HCT116 (cell line): ENCODE data around the gene SEMA6A. TPM values are rescaled to one million over a fixed set of nuclear protein-coding genes. Genes with fewer than 3 reads are reported as not detected.

ENCODE experiments used
- ATAC-seq: fragments of 200-7000 bp; cut with Tn5 transposase; 2 replicates; pipeline ENCODE4 v1.9.1; 2020; ENCODE audit warnings: mild to moderate bottlenecking, moderate library complexity
- BruUV-seq: library from RNA; stranded (reverse); fragments of 400-500 nt; replicated peaks from 2 replicates; lab custom pipeline; 2021; lab: Mats Ljungman, UMichigan
- CTCF ChIA-PET: fragments of 300-600 bp; sonication (Branson Sonifier 250); formaldehyde crosslinking; loops from one replicate; lab custom pipeline; 2021; ENCODE audit warnings: antibody characterized with exemption; lab: Charles Lee
- POLR2A ChIA-PET: fragments of 300-600, 350-600 bp; sonication (Branson Sonifier 250); formaldehyde crosslinking; loops from one replicate; lab custom pipeline; 2021; ENCODE audit warnings: antibody characterized with exemption; lab: Charles Lee
- RAD21 ChIA-PET, 2 experiments: fragments of 300-600 bp; sonication (Branson Sonifier 250); formaldehyde crosslinking; loops; one replicate each; lab custom pipeline; 2023; ENCODE audit warnings: low total read pairs in 2 of 2; ENCODE audit not compliant: uncharacterized antibody in 2 of 2, unreplicated experiment in 2 of 2, low non-redundant PET in 1 of 2; lab: Charles Lee
- DNase-seq: peaks from one replicate; pipeline ENCODE4 v3.0.0-alpha.2; 2010; ENCODE audit warnings: low read depth, low spot score
- H2AFZ ChIP-seq: fragments of 200-600 bp; shearing (Covaris generic), sonication (generic); 2 replicates; pipeline ENCODE4 v1.6.1; 2017; ENCODE audit warnings: low read depth, mixed run types, mixed read lengths, antibody characterized with exemption, low read length; ENCODE audit not compliant: poor library complexity, severe bottlenecking
- H3K27ac ChIP-seq: 2 replicates; pipeline ENCODE4 v1.5.1; 2012; ENCODE audit warnings: low read depth, low read length
- H3K27me3 ChIP-seq: fragments of 200-600 bp; sonication (generic); 2 replicates; pipeline ENCODE4 v1.6.1; 2016; ENCODE audit warnings: mixed run types, low read length, mixed read lengths; ENCODE audit not compliant: insufficient read depth
- H3K36me3 ChIP-seq, 2 experiments: fragments of 200-500 bp in 1 of 2; fragments of 200-600 bp in 1 of 2; sonication (Bioruptor generic) in 1 of 2; sonication (generic) in 1 of 2; 2 replicates each; pipeline versions ENCODE4 v1.5.1 to v1.6.1; 2014 to 2016; ENCODE audit warnings: low read length in 2 of 2, inconsistent platforms in 1 of 2, mixed read lengths in 1 of 2, mixed run types in 1 of 2; ENCODE audit not compliant: insufficient read depth in 2 of 2, control insufficient read depth in 1 of 2
- H3K4me1 ChIP-seq, 2 experiments: fragments of 200-600 bp in 1 of 2; sonication (generic) in 1 of 2; 2 replicates each; pipeline versions ENCODE4 v1.5.1 to v1.6.1; 2012 to 2017; ENCODE audit warnings: low read length in 2 of 2, inconsistent platforms in 1 of 2, mild to moderate bottlenecking in 1 of 2, mixed read lengths in 1 of 2, mixed run types in 1 of 2, moderate library complexity in 1 of 2; ENCODE audit not compliant: insufficient read depth in 2 of 2, control insufficient read depth in 1 of 2
- H3K4me2 ChIP-seq: fragments of 200-600 bp; sonication (generic); 2 replicates; pipeline ENCODE4 v1.6.1; 2017; ENCODE audit warnings: mixed run types, low read length, mixed read lengths
- H3K4me3 ChIP-seq, 2 experiments: fragments of 200-600 bp in 1 of 2; sonication (generic) in 1 of 2; replicated peaks in 1 of 2; 2 replicates each; pipeline ENCODE4 v1.5.1; 2011 to 2016; ENCODE audit warnings: low read length in 2 of 2, control low read depth in 1 of 2, low read depth in 1 of 2, mild to moderate bottlenecking in 1 of 2, mixed read lengths in 1 of 2, mixed run types in 1 of 2
- H3K79me2 ChIP-seq: fragments of 200-600 bp; sonication (generic); 2 replicates; pipeline ENCODE4 v1.6.1; 2017; ENCODE audit warnings: mild to moderate bottlenecking, mixed run types, low read length, moderate library complexity, mixed read lengths; ENCODE audit not compliant: insufficient read depth
- H3K9ac ChIP-seq: fragments of 200-600 bp; sonication (generic); 2 replicates; pipeline ENCODE4 v1.6.1; 2016; ENCODE audit warnings: low read length, mixed read lengths
- H3K9me2 ChIP-seq: fragments of 200-600 bp; sonication (generic), shearing (Covaris generic); 2 replicates; pipeline ENCODE4 v1.6.1; 2017; ENCODE audit warnings: mixed run types, mild to moderate bottlenecking, moderate library complexity; ENCODE audit not compliant: insufficient read depth
- H3K9me3 ChIP-seq, 2 experiments: fragments of 200-500 bp in 1 of 2; fragments of 200-600 bp in 1 of 2; sonication (Bioruptor generic) in 1 of 2; sonication (generic) in 1 of 2; 2 replicates each; pipeline ENCODE4 v1.6.1; 2014 to 2017; ENCODE audit warnings: low read length in 2 of 2, mixed read lengths in 2 of 2, inconsistent platforms in 1 of 2, low read depth in 1 of 2, mild to moderate bottlenecking in 1 of 2, mixed run types in 1 of 2, moderate library complexity in 1 of 2; ENCODE audit not compliant: control insufficient read depth in 1 of 2, insufficient read depth in 1 of 2
- H4K20me1 ChIP-seq: fragments of 200-600 bp; sonication (generic), shearing (Covaris generic); 2 replicates; pipeline ENCODE4 v1.6.1; 2017; ENCODE audit warnings: mixed run types, mild to moderate bottlenecking, moderate library complexity; ENCODE audit not compliant: insufficient read depth
- CBX3 ChIP-seq: IDR thresholded peaks from 2 replicates; pipeline ENCODE4 v1.6.1; 2012; ENCODE audit warnings: low read depth
- ELF1 ChIP-seq: IDR thresholded peaks from 2 replicates; pipeline ENCODE4 v1.6.1; 2012; ENCODE audit warnings: low read depth, borderline replicate concordance
- EZH2 ChIP-seq: fragments of 200-600 bp; sonication (generic); IDR thresholded peaks from 2 replicates; pipeline ENCODE4 v1.6.1; 2017; ENCODE audit warnings: antibody characterized with exemption, mixed run types
- FOSL1 ChIP-seq: IDR thresholded peaks from 2 replicates; pipeline ENCODE4 v1.6.1; 2012; ENCODE audit warnings: low read depth
- JUND ChIP-seq: IDR thresholded peaks from 2 replicates; pipeline ENCODE4 v1.6.1; 2012
- POLR2A ChIP-seq: IDR thresholded peaks from 2 replicates; pipeline ENCODE4 v1.7.0; 2011; ENCODE audit warnings: borderline replicate concordance; ENCODE audit not compliant: insufficient read depth, insufficient read length; ENCODE audit errors: extremely low read depth
- RAD21 ChIP-seq: IDR thresholded peaks from 2 replicates; pipeline ENCODE4 v1.6.1; 2012; ENCODE audit warnings: low read depth, mild to moderate bottlenecking
- SIN3A ChIP-seq: IDR thresholded peaks from 2 replicates; pipeline ENCODE4 v1.6.1; 2012; ENCODE audit warnings: low read depth
- SRF ChIP-seq: IDR thresholded peaks from 2 replicates; pipeline ENCODE4 v1.6.1; 2012; ENCODE audit warnings: low read depth
- TCF7L2 ChIP-seq: IDR thresholded peaks from 2 replicates; pipeline ENCODE4 v1.7.0; 2011; ENCODE audit warnings: borderline replicate concordance, inconsistent platforms; ENCODE audit not compliant: insufficient read depth, insufficient read length; ENCODE audit errors: extremely low read depth
- YY1 ChIP-seq: IDR thresholded peaks from 2 replicates; pipeline ENCODE4 v1.6.1; 2011; ENCODE audit warnings: low read length, low read depth, moderate library complexity, mild to moderate bottlenecking; ENCODE audit not compliant: insufficient replicate concordance; ENCODE audit errors: extremely low read depth
- ZFX ChIP-seq: fragments of 450-650 bp; IDR thresholded peaks from 2 replicates; pipeline ENCODE4 v1.6.1; 2017
- ZNF274 ChIP-seq: fragments of 200-500 bp; sonication (Bioruptor generic); IDR thresholded peaks from 2 replicates; pipeline ENCODE4 v1.6.1; 2014; ENCODE audit warnings: mild to moderate bottlenecking, low read depth, low read length, inconsistent platforms
- intact Hi-C: fragments of 100-400 bp; cut with micrococcal nuclease; formaldehyde crosslinking; loops from 2 replicates; pipeline ENCODE4 v1.10.0; 2022
- total RNA-seq: library from RNA; stranded (reverse); gene quantifications from one replicate; pipeline ENCODE4 v1.2.1, GENCODE V29; 2021; ENCODE audit not compliant: unreplicated experiment
- TF ChIP-seq, protein P1 (sequence below): IDR thresholded peaks from 2 replicates; pipeline ENCODE4 v1.6.1; 2011; ENCODE audit warnings: mild to moderate bottlenecking, low read length, moderate library complexity; ENCODE audit not compliant: insufficient replicate concordance; ENCODE audit errors: extremely low read depth
- TF ChIP-seq, protein P2 (sequence below): IDR thresholded peaks from 2 replicates; pipeline ENCODE4 v1.6.1; 2012
- TF ChIP-seq, protein P3 (sequence below), 3 experiments: fragments of 200-600 bp in 1 of 3; sonication (generic) in 1 of 3; IDR thresholded peaks in 2 of 3; conservative IDR thresholded peaks in 1 of 3; 2 replicates each; pipeline ENCODE4 v1.5.1; 2012 to 2017; ENCODE audit warnings: low read depth in 2 of 3, low read length in 2 of 3, antibody characterized with exemption in 1 of 3, borderline replicate concordance in 1 of 3, control low read depth in 1 of 3, mild to moderate bottlenecking in 1 of 3, mixed read lengths in 1 of 3, mixed run types in 1 of 3, moderate library complexity in 1 of 3; ENCODE audit not compliant: insufficient read depth in 1 of 3

Gene SEMA6A
- total RNA-seq, 1 experiment from 2014 or later = 6.7 TPM

DNA sequence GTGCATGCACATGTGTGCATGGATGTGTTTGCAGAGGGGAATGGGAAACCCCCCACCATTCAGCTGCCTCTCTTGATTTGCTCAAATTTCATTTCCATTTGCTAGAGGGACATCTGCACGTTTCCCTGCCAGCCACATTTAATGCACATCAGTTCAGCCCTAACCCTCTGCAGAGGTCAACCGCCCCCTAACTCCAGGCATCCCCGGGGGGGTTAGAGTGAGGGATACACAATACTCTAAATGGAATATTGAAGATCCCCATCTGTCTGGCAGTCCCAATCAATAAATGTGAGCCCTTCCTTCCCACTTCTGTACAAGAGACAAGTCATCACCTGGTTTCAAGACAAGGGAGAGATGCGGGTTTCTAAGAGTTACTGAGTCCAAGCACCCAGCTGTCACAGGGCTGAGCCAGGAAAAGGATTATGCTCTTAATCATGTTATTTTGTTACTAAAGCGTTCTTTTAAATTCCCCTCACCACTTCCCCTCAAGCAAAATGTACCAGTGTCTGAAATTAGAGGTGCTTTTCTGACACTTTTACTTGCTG is 134.1 kb downstream of the SEMA6A start:
- no peak overlapping the region for H3K4me2 ChIP-seq
- no peaks in the 10 kb centered on the region for H3K79me2 ChIP-seq
- no peak overlapping the region for H3K4me3 ChIP-seq
- POLR2A ChIA-PET = no interaction called here
- intact Hi-C loops = no loop called here
- no peak for TF ChIP-seq JUND
- TF ChIP-seq RAD21 = no peak
- TF ChIP-seq, protein P1, sequence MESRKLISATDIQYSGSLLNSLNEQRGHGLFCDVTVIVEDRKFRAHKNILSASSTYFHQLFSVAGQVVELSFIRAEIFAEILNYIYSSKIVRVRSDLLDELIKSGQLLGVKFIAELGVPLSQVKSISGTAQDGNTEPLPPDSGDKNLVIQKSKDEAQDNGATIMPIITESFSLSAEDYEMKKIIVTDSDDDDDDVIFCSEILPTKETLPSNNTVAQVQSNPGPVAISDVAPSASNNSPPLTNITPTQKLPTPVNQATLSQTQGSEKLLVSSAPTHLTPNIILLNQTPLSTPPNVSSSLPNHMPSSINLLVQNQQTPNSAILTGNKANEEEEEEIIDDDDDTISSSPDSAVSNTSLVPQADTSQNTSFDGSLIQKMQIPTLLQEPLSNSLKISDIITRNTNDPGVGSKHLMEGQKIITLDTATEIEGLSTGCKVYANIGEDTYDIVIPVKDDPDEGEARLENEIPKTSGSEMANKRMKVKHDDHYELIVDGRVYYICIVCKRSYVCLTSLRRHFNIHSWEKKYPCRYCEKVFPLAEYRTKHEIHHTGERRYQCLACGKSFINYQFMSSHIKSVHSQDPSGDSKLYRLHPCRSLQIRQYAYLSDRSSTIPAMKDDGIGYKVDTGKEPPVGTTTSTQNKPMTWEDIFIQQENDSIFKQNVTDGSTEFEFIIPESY = no peak
- TF ChIP-seq SRF = no peak
- TF ChIP-seq, protein P2, sequence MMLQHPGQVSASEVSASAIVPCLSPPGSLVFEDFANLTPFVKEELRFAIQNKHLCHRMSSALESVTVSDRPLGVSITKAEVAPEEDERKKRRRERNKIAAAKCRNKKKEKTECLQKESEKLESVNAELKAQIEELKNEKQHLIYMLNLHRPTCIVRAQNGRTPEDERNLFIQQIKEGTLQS = no peak
- no peak for TF ChIP-seq ELF1
- TF ChIP-seq, protein P3, sequence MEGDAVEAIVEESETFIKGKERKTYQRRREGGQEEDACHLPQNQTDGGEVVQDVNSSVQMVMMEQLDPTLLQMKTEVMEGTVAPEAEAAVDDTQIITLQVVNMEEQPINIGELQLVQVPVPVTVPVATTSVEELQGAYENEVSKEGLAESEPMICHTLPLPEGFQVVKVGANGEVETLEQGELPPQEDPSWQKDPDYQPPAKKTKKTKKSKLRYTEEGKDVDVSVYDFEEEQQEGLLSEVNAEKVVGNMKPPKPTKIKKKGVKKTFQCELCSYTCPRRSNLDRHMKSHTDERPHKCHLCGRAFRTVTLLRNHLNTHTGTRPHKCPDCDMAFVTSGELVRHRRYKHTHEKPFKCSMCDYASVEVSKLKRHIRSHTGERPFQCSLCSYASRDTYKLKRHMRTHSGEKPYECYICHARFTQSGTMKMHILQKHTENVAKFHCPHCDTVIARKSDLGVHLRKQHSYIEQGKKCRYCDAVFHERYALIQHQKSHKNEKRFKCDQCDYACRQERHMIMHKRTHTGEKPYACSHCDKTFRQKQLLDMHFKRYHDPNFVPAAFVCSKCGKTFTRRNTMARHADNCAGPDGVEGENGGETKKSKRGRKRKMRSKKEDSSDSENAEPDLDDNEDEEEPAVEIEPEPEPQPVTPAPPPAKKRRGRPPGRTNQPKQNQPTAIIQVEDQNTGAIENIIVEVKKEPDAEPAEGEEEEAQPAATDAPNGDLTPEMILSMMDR (IDR thresholded peaks at IDR 0.05 in 2 of 3, conservative IDR thresholded peaks at IDR 0.05 in 1 of 3; ENCODE audit: borderline replicate concordance in 1 of 3, insufficient read depth in 1 of 3, low read depth in 2 of 3, low read length in 2 of 3) = no peak
- no peak for TF ChIP-seq FOSL1
- no peak for TF ChIP-seq TCF7L2
- no peak for TF ChIP-seq ZNF274
- TF ChIP-seq YY1 = no peak
- TF ChIP-seq SIN3A = no peak
- no peak for TF ChIP-seq CBX3
- no peak for TF ChIP-seq POLR2A
- no peak for TF ChIP-seq ZFX
- TF ChIP-seq EZH2 = no peak
- ATAC-seq = no peak
- no peaks in the 10 kb centered on the region for H4K20me1 ChIP-seq
- CTCF ChIA-PET = no interaction called here
- no peak overlapping the region for H3K27ac ChIP-seq
- no peak overlapping the region for H3K9ac ChIP-seq
- H3K9me3 ChIP-seq = no peaks in the 10 kb centered on the region
- no peaks in the 10 kb centered on the region for H3K4me1 ChIP-seq
- no peak for DNase-seq
- no peaks in the 10 kb centered on the region for H3K9me2 ChIP-seq
- RAD21 ChIA-PET = no interaction called here
- no peaks in the 10 kb centered on the region for H3K27me3 ChIP-seq
- BruUV-seq = no TSS peak
- H3K36me3 ChIP-seq = no peaks in the 10 kb centered on the region
- no peak overlapping the region for H2AFZ ChIP-seq
